SW480 (cell line): ENCODE measurements around the gene CHST15.

Experiments
- DNase-seq: peaks from one replicate; pipeline ENCODE4 v3.0.0-alpha.2; 2016; ENCODE audit warnings: low spot score

Gene CHST15

DNA sequence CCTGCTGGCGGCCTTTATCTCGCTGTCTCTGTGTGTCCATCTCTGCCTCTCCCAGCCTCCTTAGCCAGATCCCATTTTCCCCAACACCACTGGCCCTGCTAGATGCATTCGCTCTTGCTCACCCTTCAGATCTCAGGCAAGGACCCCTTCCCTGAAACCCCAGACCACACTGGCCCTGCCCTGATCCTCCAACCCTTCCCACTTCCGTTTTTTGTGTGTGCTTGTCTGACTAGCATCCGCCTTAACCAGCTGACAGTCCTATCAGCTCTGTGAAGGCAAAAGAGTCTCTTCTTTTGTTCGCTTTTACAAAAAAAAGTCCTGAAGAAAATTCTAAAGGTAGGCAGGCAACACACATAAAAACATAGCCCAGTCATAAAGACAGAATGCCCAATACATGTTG lies 28.7 kb downstream of the CHST15 start:
- no peak for DNase-seq

DNA sequence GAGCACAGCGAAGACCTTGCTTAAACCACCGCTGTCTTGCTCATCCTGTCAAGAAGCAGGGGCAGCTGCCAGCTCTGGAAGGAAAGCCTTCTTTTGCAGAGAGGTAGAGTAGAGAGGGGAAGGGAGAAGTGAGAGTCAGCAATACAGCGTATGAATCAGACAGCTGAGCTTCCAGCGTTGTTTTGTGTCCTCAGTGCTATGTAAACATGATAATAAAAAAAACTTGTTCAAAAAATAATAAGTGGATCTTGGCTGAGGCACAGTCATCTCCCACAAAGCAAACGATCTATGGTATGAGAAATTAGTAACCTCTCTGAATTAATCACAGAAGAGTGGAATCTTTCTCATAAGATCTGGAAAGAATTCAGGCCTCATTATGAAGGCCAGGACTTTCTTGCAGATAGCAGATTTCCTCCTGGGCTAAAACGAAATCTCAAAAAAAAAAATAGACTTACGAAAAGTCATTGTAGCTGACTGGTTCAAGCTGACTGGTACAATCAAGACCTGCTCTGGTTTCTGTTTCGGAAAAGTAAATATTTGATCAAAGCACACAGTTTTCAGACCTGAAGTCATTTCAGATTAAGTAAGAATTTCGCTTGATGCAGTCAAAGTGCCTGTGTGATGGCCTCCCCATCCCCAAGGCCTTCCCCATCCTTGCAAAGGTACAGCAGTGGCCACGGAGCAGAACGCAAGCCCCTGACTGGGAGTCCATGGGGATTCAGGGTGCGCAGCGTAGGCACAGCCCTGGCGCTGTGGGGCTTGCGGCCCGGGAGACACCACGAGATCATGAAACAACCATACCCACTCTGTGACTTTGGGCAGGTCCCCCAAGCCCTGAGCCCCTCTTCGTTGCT lies 29.4 kb downstream of the CHST15 start:
- DNase-seq: no peak

DNA sequence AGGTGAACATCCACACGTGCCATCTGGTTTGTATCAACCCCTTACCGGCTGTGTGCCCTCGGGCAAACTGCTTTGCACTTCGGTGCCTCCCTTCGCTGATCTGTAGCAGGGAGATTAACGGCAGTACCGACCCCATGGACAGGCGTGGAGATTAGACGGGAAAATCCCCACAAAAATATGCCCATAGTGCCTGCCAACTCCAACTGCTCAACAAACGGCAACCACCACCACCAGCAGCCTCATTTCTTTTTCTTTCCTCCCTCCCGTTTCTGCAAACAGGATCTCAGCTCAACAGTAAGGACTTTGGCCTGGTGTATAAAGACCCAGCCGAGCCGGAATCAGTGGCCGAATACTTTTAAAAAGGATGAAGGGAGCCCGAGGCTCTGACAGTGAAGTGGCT lies 31.0 kb downstream of the CHST15 start:
- DNase-seq: no peak

DNA sequence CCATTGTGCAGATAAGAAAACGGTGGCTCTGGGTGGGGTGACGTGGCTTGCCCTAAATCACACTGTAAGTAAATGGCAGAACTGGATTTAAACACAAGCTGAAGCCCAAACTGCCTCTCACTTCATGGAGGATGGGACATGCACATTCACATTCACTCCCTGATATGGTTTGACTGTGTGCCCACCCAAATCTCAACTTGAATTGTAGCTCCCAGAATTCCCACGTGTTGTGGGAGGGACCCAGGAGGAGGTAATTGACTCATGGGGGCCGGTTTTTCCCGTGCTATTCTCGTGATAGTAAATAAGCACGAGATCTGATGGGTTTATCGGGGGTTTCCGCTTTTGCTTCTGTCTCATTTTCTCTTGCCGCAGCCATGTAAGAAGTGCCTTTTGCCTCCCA lies 32.4 kb downstream of the CHST15 start:
- no peak for DNase-seq

DNA sequence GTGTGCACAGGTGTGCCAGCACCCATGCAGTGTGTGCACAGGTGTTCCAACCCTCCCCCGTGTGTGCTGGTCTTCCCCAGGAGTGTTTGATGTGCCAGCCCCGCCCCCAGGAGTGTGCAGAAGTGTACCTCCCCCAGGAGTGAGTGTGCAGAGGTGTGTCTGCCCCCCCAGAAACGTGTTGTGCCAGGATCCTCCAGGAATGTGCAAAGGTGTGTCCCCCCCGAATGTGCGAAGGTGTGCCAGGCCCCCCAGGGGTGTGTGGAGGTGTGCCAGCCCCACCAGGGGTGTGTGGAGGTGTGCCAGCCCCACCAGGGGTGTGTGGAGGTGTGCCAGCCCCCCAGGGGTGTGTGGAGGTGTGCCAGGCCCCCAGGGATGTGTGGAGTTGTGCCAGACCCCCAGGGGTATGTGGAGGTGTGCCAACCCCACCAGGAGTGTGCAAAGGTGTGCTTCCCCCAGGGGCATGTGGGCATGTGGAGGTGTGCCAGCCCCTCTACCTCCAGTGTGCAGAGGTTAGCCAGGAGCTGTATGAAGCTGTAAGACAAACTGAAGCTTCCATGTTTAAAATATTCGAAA lies 33.2 kb downstream of the CHST15 start:
- no peak for DNase-seq

DNA sequence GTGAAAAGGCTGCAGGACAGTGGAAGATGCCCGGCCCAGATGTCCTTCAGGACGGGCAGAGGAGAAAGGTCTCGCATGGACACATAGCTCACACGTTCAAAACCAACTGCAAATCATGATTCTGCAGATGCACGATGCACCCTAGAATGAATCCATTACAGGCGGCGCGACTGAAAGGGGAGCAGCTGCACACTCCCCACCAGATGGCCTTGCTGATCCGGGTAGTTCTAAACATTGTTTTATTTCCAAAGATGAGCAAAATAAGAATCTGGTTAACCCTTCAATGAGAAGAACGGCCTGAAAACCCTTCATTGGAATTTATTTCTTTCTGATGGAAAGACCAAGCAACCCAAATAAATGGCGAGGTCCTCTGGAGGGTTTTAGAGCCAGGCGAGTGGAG lies 33.8 kb downstream of the CHST15 start:
- no peak for DNase-seq

DNA sequence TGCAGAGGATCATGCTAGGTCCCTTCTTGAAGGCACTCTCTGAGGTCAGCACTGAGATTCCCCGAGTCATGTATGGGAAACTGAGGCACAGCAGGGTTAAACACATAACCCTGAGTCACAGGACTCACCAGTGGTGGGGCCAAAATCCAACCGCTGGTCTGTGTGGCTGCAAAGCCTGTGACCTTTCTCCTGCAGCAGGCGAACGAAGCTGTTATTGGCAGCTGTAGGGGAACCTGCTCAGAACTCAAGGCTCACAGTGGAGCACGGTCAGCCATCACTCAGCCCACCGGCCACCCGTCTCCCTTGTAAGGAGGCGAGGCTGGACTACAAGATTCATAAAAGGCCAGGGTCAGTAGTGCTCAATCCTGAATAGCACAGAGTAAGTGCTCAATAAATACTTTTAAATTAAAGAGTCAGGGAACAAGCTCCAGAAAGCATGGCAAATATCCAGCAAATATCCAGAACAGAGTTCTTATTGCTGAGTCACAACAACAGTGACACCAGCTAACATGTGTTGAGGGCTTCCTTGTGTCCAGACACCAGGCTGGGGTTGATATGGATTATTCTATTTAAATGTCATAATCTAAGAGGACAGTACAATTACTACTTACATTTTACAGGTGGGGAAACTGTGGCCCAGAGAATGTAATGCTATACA lies 34.9 kb downstream of the CHST15 start:
- DNase-seq: no peak

DNA sequence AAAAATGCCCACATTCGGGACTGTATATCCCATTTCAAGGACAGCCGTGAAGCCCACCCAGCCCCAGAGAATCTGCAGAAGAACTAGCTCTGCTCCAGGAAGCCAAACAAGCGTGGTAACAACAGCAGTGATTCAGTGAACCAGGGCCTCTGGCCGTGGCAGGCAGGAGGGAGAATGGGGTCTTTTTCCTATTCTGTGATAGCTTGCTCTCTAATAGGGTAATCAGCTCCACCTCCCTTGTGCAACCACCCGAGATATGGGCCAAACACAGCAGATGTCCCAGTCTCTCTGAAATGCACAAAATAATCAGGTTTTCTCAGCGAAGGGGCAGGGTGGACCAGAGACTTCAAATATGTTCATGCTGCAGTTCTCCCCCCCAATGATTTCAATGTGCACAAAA lies 35.8 kb downstream of the CHST15 start:
- no peak for DNase-seq

DNA sequence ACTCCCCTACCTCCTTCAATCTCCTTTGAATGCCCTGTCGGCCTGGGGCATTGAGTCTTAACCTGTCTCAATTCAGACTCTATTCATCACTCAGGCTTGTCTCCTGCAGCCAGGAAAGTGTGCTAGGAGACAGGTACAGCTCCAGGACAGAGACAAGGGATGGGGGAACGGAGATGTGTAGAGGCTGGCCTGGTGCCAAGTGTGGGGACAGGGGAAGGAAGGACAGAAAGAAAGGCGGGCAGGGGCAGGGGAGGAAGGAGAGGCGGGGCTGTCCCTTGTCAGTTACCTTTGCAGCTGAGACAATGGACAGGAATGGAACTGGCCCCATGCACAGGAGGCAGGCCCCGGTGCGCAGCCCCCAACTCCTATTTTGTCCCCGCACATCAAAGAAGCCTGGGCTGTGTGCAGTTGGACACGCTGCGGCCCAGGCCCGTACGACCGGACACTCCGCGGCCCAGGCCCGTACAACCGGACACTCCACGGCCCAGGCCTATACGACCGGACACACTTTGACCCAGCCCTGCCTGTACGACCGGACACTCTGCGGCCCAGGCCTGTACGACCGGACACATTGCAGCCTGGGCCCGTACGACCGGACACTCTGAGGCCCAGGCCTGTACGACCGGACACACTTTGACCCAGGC lies 36.9 kb downstream of the CHST15 start:
- DNase-seq: no peak

DNA sequence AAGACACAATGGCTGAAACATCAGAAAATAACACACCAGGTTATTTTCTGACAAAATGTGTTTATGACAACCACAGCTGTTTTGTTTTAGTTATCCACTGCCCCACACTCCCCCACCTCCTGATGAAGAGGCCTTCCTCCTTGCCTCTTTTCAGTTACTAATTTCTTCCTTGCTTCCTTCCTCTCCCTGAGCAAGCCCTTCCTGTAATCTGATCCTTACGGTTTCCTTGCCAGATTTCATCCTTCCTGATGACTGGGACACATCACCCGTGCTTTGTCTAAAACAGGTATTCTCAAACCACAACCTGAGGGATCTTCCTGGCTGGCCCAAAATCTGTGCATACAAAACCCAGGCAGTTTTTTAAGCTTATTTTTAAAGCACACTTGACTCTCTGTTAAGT lies 39.4 kb downstream of the CHST15 start:
- no peak for DNase-seq

DNA sequence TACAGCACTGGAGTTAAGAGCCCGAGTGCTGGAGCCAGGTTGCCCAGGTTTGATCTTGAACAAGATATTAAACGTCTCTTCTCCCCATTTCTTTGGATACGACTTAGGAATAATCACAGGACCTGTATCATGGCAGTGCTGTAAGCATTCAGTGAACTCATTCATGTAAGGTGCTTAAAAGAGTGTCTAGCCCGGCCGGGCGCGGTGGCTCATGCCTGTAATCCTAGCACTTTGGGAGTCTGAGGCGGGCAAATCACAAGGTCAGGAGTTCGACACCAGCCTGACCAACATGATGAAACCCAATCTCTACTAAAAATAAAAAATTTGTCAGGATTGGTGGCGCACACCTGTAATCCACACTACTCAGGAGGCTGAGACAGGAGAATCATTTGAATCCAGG lies 40.8 kb downstream of the CHST15 start:
- DNase-seq: no peak

DNA sequence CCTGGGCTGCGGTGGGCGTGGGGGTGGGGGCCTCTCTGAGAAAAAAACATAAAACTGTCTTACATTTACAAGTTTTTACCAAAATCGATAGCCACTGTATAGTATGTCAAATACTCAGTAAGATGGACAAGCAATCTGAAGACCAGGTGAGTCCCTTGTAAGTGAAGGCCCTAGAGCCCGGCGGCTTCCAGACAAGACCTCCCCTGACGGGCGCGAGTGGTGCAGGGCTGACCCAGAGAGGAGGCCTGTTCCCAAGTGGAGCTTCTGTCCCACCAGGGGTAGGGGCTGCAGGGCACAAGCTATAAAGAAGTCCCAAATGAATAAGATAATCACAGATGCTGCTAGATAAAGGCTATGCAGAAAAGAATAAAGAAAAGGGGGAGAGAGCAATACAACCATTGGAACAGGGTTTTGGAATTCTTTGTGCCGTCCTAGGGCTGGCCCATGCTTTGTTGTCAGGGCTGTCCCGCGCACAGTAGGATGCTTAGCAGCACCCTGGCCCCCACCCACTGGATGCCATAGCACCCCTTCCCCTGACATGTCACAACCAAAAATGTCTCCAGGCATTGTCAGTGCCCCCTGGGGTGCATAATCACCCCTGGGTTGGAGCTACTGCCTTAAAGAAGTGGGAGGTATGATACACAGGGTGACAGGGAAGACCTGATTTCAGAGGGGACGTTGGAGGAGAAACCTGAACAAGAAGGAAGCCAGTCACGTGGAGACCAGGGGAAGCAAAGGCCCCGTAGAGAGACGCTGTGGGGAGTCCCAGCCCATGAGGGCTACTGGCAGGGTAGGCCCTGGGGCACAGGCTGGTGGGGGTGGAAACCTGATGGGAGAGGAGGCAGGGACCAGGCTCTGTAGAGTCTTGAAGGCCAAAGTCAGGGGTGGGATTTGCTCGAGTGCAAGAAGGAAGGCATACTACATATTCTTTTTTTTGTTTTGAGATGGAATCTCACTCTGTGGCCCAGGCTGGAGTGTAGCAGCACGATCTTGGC lies 43.1 kb downstream of the CHST15 start:
- DNase-seq: no peak

DNA sequence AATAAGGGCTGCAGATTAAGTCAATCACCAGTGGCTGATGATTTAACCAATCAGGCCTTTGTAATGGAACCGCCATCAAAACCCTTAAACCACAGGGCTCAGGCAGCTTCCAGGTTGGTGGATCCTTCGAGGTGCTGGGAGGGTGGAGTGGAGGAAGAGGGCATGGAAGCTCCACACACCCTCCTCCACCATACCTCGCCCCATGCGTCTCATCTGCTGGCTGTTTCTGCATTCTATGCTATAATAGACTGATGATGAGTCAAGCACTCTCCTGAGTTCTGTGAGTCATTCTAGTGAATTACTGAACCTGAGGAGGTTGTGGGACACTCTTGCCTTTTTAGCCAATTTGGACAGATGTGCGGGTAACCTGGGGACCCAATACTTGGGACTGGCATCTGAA lies 43.9 kb downstream of the CHST15 start:
- DNase-seq: peak; percentile 33

DNA sequence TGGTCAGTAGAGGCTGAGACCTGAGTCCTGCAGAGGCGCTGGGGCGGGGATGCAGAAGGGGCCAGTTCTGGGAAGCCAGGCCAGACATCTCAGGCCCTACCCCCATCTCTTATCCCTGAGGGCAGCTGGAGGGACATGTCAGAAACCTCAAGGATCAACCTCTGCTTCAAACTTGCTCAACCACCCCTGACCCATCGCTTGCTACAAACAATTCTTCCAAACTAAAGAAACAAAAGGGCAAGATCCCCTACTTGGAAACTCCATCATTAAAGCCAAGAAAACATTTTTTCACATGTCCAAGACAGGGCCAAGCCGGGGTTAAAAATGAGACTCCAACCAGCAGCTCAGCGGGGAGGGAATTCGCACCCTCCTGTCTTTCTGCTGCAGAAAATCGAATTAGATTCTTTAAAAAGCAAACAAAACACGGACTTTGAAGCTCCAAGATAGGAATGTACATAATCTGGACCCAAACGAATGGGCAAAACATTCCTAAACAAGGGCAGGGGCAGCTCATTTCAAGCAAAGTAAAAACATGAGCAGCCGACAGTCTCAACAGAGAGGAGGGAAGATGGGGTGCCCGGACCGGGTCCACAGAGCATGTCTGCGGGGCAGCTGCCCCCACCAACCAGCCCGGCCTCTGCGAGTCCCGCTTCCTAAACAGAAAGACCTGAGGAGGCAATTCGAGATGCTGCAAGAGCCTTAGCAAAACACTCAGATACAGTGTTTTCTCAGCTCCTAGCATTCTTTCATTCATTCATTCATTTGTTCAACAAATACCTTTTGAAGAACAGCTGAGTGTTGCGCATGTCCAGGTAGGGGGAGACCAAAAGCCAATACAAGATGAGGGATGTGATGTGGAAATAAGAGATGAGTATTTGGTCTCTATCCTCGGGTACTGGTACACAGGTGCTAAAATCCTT lies 44.8 kb downstream of the CHST15 start:
- no peak for DNase-seq

DNA sequence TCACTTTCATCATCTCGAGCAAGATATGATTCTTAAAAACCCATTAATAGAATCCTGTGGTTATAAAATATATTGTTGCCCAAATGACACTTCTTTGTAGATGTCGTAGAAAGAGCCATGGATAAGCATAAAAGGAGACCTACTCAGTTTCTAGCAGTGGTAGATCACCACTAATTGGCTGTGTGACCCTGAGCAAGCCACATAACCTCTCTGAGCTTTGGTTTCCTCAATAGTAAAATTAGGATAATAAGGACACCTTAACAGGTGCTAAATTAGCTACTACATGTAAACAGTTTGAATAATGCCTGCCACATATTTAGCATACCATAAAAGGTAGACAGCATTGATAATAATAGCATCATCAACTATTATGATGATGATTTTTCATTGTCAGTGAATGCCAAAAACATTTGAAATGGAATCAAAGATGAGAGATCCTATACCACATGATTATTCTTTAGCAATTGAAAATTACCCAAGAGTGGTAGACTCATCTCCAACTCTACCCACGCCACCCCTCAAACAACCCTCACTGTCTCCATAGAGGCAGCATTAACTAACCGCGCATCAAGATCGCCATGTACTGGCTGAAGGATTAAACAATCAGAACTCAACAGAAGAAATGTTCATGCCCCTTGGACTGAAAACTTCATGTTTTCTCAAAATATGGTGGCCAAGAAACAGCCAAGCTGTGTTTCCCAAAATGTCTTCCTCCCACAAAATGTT lies 45.8 kb downstream of the CHST15 start:
- no peak for DNase-seq

DNA sequence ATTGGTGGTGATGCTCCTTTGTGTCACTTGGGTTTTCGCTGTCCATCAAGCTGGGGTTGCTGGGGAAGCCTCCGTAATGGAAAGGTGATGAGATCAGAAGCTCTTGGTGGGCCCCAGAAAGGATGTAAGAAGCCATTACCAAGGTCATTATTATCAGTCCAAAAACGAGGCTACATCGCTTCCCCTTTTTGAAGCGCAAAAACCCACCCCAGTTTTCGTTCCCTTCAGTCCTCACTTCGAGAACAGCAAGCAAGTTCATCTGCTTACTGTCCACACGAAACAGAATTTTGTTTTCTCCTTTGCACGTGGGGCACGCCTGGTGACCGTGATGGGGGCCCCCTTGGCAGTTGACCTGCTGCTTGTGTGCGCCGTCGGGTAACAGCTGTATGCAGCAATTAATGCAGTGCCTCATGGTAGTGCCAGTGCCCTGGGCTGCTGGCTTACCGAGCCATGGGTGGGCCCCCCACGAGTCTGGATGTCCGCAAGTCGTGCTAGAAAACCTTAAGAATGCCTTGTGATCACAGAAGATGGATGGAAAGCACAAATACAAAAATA lies 47.5 kb downstream of the CHST15 start:
- no peak for DNase-seq

DNA sequence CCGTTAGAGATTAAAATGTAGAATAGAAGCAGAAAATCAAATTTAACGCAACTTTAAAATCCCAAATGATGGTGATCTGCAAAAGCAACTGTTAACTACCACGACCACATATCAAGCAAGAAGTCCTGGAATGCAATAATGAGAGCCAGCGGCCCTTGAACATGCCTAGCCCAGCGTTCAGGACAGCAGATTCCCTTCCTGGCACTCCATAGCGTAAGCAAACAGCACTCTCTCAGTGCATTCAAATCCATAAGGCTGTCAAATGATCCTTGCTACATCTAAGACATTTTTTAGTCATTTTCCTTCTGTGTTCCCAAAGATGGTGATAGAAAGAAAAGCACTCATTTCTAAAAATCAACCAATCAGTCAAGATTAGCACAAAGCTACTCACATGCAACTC lies 48.1 kb downstream of the CHST15 start:
- no peak for DNase-seq

DNA sequence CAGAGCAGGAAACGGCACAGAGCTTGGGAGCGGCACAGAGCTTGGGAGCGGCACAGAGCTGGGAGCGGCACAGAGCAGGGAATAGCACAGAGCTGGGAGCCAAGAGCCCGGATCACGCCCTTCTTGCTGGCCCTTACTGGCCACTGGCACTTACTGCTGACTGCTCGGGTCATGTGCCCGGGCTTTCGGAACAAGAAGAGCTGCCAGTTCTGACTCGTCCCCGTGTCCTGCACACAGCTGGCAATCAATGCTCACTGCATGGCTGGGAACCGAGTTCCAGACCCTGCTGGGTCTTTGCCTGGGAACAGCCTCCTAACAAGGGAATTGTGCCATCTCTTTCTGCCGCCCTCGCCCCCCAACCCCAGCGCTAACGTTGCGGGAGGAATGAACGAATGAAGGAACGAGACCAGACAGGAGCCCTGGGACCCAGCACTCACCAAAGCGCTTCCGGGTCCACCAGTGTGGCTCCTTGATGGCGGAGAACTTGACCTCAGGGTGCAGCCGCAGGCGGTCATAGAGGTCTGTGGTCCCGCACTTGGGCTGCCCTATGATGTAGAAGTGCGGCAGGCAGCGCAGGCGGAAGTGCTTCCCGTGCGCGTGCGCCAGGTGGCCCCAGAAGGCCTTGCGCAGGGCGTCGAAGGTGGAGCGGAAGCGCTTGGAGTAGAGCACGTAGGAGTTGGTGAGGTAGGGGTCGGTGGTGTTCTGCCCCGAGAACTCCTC lies 49.1 kb downstream of the CHST15 start:
- DNase-seq: no peak
